NCI-H146 (cell line): ENCODE data around the gene DHX58.
A peak's percentile ranks its signal among the peaks of the same experiment; 100 is the strongest.

Experiments used
- DNase-seq: peaks from one replicate; lab custom pipeline; 2025; lab: John Stamatoyannopoulos, UW

Gene DHX58

DNA sequence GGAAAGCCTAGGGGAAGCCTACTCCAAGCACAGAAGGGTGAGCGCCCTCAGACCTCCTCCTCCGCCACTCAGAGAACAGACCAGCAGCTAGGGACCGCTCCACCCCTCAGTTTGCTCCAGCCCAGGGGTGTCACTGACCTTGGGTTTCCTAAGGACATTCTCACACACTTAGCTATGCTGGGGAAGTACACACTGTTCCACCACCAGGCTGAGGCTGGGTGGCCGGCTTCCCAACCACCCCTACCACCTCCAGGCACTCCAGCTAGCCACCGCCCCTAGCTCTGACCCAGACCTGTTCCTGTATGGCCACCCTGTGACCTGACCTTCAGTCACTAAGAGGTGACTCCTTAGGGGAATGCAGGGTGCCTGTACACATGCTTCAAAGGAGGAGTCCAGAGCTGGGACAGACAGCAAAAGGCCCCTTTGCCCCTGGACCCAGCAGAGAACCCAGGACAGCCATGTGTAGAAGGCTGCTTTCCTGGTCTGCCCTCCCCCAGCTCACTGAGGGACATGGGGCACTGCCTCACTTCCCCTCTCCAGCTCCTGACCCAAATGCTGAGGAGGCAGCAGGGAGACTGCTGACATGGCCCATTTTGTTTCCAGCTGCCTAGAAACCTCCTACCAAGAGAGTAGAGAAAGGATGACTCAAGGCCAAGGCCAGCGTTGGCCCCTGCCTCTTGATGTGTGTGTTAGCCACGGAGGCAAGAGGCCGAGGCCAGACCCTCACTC, 16.8 kb upstream of the DHX58 start:
- no peak for DNase-seq

DNA sequence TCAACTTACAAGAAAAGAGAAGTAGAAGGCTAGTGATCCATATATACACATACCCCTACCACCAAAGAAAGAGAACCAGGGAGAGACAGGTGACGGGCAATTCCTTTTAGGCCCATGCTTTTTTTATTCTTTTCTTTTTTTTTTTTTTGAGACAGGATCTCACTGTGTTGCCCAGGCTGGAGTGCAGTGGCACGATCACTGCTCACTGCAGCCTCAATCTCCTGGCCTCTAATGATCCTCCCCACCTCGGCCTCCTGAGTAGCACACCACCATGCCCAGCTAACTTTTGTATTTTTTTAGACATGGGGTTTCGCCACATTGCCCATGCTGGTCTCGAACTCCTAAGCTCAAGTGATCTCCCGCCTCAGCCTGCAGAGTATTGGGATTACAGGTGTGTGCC, 14.9 kb upstream of the DHX58 start:
- no peak for DNase-seq

- DNase-seq: no peak
Measured at GRCh38 chr17:42126836-42127235, 14.3 kb upstream of the DHX58 start.

GRCh38 chr17:42125565-42125964, 13.1 kb upstream of the DHX58 start:
- no peak for DNase-seq

DNA sequence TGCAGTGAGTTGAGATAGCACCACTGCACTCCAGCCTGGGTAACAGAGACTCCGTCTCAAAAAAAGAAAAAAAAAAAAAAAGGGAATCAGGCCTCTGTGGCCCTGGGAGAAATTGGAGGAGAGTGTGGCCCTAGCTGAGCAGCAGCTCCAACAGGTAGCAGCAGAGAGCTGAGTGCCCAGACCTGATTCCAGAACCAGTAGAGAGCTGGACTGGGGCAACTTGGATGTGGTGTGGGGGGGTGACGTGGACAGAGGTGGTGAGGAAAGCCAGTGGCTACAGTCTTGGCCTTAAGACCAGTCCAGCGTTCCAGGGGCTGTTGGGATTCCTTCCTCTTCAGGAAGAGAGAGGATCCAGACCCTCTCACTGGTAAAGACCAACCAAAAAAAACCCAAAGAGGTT, 11.7 kb upstream of the DHX58 start:
- no peak for DNase-seq

DNA sequence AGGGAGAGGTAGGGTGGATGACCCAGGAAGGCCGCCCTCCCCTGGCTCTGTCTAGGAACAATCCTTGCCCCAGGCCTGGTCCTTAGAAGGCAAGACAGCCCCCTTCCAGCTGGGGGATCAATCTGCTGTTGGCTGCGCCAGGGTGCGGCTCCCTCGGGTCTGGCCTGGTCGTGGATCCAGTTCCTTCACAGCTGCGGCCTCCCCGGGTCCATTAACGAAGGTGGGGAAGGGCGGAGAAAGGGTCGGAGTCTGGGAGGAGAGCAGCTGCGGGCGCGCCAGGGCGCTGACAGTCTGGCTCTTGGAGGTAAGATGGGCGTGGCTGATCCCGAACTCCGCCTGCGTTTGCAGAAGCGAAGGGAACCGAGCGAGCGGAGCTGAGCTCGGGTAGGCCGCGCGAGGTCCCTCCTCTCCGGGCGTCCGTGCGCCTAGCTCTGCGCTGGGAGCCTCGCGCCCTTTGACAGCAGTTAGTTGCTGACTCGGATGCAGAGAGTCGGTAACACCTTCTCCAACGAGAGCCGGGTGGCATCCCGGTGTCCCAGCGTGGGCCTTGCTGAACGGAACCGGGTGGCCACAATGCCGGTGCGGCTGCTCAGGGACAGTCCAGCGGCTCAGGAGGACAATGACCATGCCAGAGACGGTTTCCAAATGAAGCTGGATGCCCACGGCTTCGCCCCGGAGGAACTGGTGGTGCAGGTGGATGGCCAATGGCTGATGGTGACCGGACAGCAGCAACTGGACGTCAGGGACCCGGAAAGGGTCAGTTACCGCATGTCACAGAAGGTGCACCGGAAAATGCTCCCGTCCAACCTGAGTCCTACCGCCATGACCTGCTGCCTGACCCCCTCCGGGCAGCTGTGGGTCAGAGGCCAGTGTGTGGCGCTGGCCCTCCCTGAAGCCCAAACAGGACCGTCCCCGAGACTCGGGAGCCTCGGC, 10.1 kb upstream of the DHX58 start, which contains the start of gene HSPB9:
Gene HSPB9, plus strand, starts transcription at position 434 of the 933 bp plus-strand sequence. Its CDS starts 47 bp downstream, at position 481.
- peak; percentile 88 for DNase-seq

- peak; percentile 73 for DNase-seq
Measured at GRCh38 chr17:42120770-42121769, 8.6 kb upstream of the DHX58 start, which contains the start of gene KAT2A. KAT2A (minus strand) TSS chr17:42121367; CDS start chr17:42121304, 63 bp downstream.

DNA sequence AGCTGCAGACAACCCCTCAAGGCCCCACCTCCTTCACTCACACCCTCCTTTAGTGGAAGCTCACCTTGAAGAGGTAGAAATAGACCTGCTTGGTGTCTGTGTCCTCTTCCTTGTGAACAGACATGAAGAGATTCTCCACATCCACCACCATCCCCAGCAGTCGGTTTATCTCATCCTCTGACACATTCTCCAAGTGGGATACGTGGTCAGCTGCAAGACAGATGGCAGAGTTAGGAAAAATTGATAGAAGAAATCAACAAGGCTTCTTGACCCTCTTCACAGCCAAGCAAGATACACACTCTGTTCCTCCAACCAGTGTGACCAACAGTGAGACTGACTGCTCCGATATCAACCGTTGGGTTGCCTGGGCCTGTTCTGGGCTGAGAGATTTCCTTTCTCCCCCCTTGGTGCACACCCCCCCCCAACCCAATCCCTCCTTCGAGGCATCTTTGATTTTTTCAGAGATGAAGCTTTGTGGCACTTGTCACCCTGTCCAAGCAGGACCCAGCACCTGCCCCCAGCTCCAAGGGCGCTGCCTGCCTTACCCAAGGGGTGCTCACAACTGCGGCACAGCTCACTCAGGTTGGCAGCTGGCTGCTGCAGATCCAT, 7.8 kb upstream of the DHX58 start:
- DNase-seq: no peak

DNA sequence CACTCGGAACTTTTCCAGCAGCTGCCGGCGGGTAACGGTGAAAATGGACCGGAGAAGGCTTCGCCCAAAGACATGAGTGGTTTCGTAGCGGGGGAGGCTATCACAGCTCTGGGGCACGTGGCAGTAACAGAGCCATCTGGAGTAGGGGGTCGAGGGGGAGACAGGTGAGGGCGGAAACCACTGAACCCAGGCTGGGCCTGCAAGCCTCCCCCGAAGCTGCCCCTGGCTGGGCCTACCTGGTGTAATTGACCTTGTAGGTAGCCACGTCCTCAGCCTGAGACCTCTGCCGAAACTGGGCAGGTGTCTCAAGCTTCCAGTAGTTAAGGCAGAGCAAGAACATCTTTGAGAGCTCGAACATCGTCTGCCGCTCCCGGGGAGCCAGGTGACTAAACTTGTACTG, 6.8 kb upstream of the DHX58 start:
- DNase-seq: no peak

GRCh38 chr17:42118545-42118944, 6.0 kb upstream of the DHX58 start:
- peak; percentile 19 for DNase-seq

DNA sequence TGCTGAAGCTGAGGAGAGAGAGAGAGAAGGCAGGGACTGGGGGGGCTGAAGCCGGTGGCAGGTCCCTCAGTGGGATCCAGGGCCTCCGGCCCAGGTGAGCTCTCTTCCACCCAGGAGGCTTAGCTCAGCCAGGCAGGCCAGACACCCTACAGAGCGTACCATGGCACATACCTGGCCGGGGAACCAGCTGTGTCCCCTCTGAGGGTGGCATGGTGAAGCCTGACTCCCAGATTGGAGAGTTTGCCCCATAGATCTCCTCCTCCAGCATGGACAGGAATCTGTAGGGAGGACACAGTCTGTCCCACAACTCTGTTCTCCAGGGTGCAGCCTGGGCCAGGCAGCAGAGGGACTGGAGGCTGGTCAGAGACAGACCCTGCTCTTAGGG, 5.6 kb upstream of the DHX58 start:
- DNase-seq: no peak

DNA sequence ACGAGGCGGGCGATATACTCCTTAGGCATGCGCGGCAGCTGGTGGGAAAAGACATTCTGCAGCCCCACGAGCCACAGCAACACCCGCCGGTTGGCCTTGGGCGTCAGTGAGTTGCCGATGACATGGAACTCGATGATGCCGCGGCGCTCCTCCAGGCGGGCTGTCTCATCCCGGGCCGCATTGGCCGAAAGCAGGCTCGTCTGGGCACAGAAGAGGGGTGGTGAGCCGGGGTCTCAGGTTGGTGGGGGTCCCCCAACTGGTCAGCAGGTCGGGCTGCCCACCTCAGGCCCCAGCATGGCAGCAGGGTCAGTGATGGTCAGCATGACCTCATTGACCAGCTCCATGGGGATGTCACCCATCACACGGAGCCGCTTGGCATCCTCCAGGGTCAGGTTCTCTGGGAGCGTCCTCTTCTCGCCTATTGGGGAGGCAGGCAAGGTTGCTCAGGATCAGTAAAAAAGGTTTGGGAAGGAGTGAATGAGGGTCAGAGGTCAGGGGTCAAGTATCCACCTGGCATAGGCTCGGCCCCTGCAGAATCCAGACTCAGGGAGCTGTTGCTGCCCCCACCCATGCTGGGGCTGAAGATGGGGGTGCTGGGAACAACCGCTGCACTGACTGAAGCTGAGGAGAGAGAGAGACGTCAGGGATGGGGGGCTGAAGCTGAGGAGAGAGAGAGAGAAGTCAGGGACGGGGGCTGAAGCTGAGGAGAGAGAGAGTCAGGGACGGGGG, 5.0 kb upstream of the DHX58 start:
- DNase-seq: no peak

DNA sequence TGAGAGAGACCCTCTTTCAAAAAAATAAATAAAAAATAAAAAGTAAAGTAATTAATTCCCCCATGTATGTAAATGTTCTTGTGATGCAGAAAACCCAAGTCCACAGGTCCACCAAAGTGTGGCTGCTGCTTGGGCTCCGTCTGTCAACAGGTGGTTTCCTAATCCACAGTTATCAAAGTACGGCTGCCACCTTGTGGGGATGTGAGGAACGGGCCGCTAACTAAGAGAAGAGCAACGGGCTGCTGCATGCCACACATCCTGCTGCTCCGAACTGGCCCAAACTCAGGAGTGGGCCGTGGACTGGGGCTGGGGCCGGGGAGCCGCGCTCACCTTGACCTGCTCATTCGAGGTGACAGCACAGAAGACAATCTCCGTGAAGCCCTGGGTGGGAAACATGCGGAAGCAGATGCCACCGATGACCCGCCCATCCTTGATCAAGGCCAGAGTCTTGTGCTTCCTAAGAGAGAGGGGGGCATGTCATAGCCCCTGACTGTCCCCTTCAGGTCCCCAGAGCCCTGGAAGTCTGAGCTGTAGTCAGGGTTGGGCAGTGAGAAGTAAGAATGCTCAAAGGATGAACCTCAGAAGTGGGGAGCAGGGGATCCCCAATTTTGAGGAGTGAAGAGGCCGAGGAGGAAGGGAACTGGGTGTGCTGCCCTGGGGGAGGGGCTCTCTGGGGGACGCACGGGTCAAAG, 4.3 kb upstream of the DHX58 start:
- peak; percentile 75 for DNase-seq

DNA sequence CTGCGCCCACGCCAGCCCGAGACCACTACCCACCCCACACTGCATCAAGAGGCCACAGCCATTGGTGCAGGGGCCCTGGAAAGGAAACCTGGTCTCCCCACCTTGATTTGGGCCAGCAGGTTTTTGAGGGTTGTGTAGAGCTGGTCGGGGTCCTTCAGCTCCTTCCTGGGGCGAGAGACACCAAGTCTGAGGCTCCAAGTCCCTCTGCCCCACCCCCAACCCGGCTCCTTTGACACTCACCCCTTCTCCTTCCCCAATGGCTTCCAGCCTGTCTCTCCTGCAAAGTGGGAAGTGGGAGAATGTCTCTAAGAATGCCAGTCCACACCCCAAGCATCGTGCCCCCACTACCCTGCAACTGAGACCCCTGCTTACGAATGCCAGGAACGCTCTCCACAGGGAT, 1.6 kb upstream of the DHX58 start:
- no peak for DNase-seq

- DNase-seq: no peak
Measured at GRCh38 chr17:42113293-42114069, 967 bp upstream of the DHX58 start.

GRCh38 chr17:42111871-42112551, 503 bp downstream of the DHX58 start:
- DNase-seq: no peak

- DNase-seq: peak; percentile 32
Measured at GRCh38 chr17:42111265-42111636, 1.3 kb downstream of the DHX58 start.
